Measurements from ENCODE around the gene TTLL6.

DNA sequence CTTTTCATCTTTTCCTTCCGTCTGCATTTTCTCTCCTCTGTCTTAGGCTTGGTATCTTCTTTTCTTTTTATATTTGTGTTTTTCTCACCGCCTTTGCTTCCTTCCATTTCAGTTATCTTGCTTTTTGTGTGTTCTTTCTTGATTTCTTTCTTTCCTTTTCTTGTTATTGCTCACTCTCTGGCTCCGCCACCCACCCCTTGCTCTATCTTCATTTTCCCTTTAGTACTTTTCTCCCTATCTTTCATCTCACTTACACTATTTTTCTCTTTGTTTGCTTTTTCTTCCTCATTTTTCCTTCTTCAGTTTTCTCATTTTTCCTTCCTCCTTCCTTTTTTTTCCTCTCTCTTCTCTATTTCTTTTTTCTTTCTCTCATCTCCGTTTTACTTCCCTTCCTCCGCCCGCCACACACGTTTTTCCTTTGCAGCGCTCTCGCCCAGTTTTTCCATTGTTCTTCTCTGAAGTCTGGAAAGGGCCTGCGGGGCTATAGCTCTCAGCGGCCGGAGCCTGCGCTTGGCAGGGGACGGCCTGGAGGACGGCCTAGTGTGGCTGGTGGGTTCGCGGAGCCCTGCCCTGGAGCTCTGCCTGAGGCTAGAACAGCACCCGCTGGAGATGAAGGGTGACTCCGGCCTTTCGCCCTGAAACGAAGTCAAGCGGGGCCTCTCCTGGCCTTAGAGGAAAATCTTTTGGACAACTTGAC, 83.2 kb downstream of the TTLL6 start:
- TF ChIP-seq, protein P1, sequence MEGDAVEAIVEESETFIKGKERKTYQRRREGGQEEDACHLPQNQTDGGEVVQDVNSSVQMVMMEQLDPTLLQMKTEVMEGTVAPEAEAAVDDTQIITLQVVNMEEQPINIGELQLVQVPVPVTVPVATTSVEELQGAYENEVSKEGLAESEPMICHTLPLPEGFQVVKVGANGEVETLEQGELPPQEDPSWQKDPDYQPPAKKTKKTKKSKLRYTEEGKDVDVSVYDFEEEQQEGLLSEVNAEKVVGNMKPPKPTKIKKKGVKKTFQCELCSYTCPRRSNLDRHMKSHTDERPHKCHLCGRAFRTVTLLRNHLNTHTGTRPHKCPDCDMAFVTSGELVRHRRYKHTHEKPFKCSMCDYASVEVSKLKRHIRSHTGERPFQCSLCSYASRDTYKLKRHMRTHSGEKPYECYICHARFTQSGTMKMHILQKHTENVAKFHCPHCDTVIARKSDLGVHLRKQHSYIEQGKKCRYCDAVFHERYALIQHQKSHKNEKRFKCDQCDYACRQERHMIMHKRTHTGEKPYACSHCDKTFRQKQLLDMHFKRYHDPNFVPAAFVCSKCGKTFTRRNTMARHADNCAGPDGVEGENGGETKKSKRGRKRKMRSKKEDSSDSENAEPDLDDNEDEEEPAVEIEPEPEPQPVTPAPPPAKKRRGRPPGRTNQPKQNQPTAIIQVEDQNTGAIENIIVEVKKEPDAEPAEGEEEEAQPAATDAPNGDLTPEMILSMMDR (IDR thresholded peaks at IDR 0.05; ENCODE audit: low read depth, low read length) = no peak
- no peak for TF ChIP-seq EZH2phosphoT487 (IDR thresholded peaks at IDR 0.05; ENCODE audit: low read depth)

Data from OCI-LY3 (cell line).